Gastroesophageal sphincter (tissue), 4 donors: Measurements from ENCODE around the gene MCM10. TPM values are rescaled to one million over a fixed set of nuclear protein-coding genes. Genes with fewer than 3 reads are reported as not detected.

Source experiments
- ATAC-seq: fragments of 150-250 bp; one replicate; pipeline ENCODE4 v1.9.1; 2016; ENCODE audit warnings: mild to moderate bottlenecking, moderate library complexity
- H3K27ac ChIP-seq, 4 donors: fragments of 200-600 bp; sonication (generic) in 3 of 4; 1 replicate in 3 of 4; 2 replicates in 1 of 4; pipeline ENCODE4 v1.5.1; 2016 to 2019
- H3K27me3 ChIP-seq: fragments of 200-600 bp; sonication (generic); one replicate; pipeline ENCODE4 v1.5.1; 2019
- H3K36me3 ChIP-seq, 2 donors: fragments of 200-600 bp; sonication (generic); one replicate each; pipeline ENCODE4 v1.5.1; 2019; ENCODE audit warnings: control low read depth in 1 of 2
- H3K4me1 ChIP-seq, 3 donors: fragments of 200-600 bp; sonication (generic); 1 replicate in 2 of 3; 2 replicates in 1 of 3; pipeline ENCODE4 v1.5.1; 2016 to 2019; ENCODE audit warnings: control low read depth in 2 of 3
- H3K4me3 ChIP-seq, 2 donors: fragments of 200-600 bp; sonication (generic); one replicate each; pipeline ENCODE4 v1.5.1; 2019; ENCODE audit warnings: mild to moderate bottlenecking in 1 of 2, moderate library complexity in 1 of 2
- H3K9me3 ChIP-seq, 3 donors: fragments of 200-600 bp; sonication (generic); one replicate each; pipeline ENCODE4 v1.5.1; 2017 to 2019; ENCODE audit warnings: control low read depth in 2 of 3
- EP300 ChIP-seq: sonication (generic); formaldehyde crosslinking; IDR thresholded peaks from one replicate; pipeline ENCODE4 v1.6.1; 2017; ENCODE audit warnings: antibody characterized with exemption, mild to moderate bottlenecking
- POLR2A ChIP-seq, 2 donors: fragments of 450-650 bp; IDR thresholded peaks; one replicate each; pipeline ENCODE4 v1.6.1; 2017; ENCODE audit warnings: antibody characterized with exemption in 2 of 2, mild to moderate bottlenecking in 2 of 2, moderate library complexity in 1 of 2
- POLR2AphosphoS5 ChIP-seq: sonication (generic); formaldehyde crosslinking; IDR thresholded peaks from one replicate; pipeline ENCODE4 v1.6.1; 2017; ENCODE audit warnings: antibody characterized with exemption
- WGBS, 2 donors: methylation state at CpG; one replicate each; pipeline ENCODE4 v1.1.5; 2018; ENCODE audit warnings: low coverage in 1 of 2; 5-methylcytosine and 5-hydroxymethylcytosine counted together
- total RNA-seq, 4 donors: library from RNA; depleted of rRNA; stranded (reverse); fragments of >200 nt; gene quantifications; one replicate each; pipeline ENCODE4 v1.1.0, GENCODE V29; 2016
- TF ChIP-seq, protein P1 (sequence below), 4 experiments: fragments of 200-600 bp in 2 of 4; fragments of 450-650 bp in 2 of 4; sonication (generic) in 1 of 4; IDR thresholded peaks; one replicate each; pipeline ENCODE4 v1.5.1; 2017 to 2019; ENCODE audit warnings: antibody characterized with exemption in 4 of 4, mild to moderate bottlenecking in 2 of 4, moderate library complexity in 2 of 4

Gene MCM10
- total RNA-seq, 4 donors from 2014 or later: 0.08 to 1.1 TPM; not detected in 2

DNA sequence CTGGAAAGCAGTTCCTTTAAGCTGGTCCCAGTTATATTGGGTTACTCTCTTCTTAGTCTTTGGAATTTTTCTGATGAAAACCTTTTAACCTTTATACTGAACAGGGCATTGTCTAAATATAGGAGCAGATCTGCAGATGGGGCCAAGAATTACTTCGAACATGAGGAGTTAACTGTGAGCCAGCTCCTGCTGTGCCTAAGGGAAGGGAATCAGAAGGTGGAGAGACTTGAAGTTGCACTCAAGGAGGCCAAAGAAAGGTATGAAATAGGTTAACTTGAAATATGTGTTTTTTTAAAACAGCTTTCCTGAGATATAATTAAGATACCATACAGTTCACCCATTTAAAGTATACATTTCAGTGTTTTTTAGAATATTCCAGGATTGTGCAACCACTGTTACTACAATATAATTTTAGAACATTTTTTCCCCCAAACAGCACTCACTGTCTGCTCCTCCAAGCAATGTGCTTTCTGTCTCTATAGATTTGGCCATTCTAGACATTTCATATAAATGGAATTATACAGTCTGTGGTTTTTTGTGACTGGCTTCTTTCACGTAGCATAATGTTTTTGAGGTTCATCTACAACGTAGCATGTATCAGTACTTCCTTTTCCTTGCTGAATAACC is 42.5 kb upstream of the MCM10 start:
- no peak for ATAC-seq
- no peak for TF ChIP-seq POLR2A (IDR thresholded peaks at IDR 0.05)
- no peak for TF ChIP-seq POLR2AphosphoS5
- no peak for TF ChIP-seq EP300
- TF ChIP-seq, protein P1, sequence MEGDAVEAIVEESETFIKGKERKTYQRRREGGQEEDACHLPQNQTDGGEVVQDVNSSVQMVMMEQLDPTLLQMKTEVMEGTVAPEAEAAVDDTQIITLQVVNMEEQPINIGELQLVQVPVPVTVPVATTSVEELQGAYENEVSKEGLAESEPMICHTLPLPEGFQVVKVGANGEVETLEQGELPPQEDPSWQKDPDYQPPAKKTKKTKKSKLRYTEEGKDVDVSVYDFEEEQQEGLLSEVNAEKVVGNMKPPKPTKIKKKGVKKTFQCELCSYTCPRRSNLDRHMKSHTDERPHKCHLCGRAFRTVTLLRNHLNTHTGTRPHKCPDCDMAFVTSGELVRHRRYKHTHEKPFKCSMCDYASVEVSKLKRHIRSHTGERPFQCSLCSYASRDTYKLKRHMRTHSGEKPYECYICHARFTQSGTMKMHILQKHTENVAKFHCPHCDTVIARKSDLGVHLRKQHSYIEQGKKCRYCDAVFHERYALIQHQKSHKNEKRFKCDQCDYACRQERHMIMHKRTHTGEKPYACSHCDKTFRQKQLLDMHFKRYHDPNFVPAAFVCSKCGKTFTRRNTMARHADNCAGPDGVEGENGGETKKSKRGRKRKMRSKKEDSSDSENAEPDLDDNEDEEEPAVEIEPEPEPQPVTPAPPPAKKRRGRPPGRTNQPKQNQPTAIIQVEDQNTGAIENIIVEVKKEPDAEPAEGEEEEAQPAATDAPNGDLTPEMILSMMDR (IDR thresholded peaks at IDR 0.05): no peak
- Histone ChIP-seq H3K4me3 (no peak overlapping the region), H3K27me3 (no peaks in the 10 kb centered on the region), H3K4me1 (peaks cover 0 to 7% (median 0%) of the 10 kb centered on the region in 3 donors), H3K9me3 (no peaks in the 10 kb centered on the region), H3K27ac (no peak overlapping the region), H3K36me3 (peaks cover 8 to 88% of the 10 kb centered on the region in 2 donors)
- WGBS, 2 donors: 74 to 87% methylated on average over 3 of the region's 3 CpGs

- ATAC-seq: peak; percentile 85
- no peak overlapping the region for H3K4me3 ChIP-seq
- peaks cover 14 to 99% of the 10 kb centered on the region in 2 donors for H3K36me3 ChIP-seq
- no peaks in the 10 kb centered on the region for H3K27me3 ChIP-seq
- TF ChIP-seq POLR2AphosphoS5: peak; percentile 46
- no peak for TF ChIP-seq EP300
- H3K27ac ChIP-seq: peak overlapping the region in 3 of 4 donors; percentile 5 to 56 (median 8)
- no peaks in the 10 kb centered on the region for H3K9me3 ChIP-seq
- 66 to 72% methylated on average over 8 to 9 of the region's 10 CpGs for WGBS, 2 donors
- peaks cover 0 to 7% (median 0%) of the 10 kb centered on the region in 3 donors for H3K4me1 ChIP-seq
Measured at GRCh38 chr10:13120786-13121499, 40.4 kb upstream of the MCM10 start.

DNA sequence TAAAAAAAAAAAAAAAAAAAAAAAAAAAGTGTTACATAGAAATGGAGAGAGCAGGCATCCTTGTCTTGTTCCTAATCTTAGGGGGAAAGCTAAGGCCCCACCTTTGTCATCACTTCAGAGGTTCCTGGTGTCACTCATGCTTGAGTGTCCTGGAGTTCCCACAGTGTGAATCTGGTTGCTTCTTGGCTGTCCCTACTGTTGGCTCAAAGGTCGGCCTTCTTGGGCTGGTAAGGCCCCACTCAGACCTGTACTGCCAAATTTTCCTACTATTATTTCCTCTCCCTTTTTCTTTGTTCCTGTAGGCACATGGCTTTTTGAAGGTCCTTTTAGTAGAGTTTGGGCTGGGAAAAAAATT is 39.9 kb upstream of the MCM10 start:
- H3K27ac ChIP-seq: no peak overlapping the region
- TF ChIP-seq, protein P1 (IDR thresholded peaks at IDR 0.05): no peak
- no peak for TF ChIP-seq EP300
- no peak for TF ChIP-seq POLR2AphosphoS5
- TF ChIP-seq POLR2A (IDR thresholded peaks at IDR 0.05): no peak
- peaks cover 0 to 7% (median 0%) of the 10 kb centered on the region in 3 donors for H3K4me1 ChIP-seq
- no peak for ATAC-seq
- no peaks in the 10 kb centered on the region for H3K27me3 ChIP-seq
- H3K9me3 ChIP-seq: no peaks in the 10 kb centered on the region
- WGBS, 2 donors: 47% methylated on average over 1 of the region's 1 CpG; no CpG with 5 or more reads in 1 of the 2 donors
- H3K36me3 ChIP-seq: peaks cover 14 to 99% of the 10 kb centered on the region in 2 donors
- no peak overlapping the region for H3K4me3 ChIP-seq

DNA sequence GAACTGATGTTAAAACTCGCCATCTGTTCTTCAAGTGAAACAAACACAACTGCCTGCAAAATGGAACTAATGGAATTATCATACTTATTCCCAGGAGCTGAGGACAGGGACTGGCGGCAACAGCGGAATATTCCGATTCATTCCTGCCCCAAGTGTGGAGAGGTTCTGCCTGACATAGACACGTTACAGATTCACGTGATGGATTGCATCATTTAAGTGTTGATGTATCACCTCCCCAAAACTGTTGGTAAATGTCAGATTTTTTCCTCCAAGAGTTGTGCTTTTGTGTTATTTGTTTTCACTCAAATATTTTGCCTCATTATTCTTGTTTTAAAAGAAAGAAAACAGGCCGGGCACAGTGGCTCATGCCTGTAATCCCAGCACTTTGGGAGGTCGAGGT is 24.7 kb upstream of the MCM10 start:
- Histone ChIP-seq H3K36me3 (peaks cover 0 to 98% of the 10 kb centered on the region in 2 donors), H3K4me1 (no peaks in the 10 kb centered on the region), H3K4me3 (no peak overlapping the region), H3K27ac (no peak overlapping the region), H3K9me3 (no peaks in the 10 kb centered on the region), H3K27me3 (no peaks in the 10 kb centered on the region)
- TF ChIP-seq EP300 (no peak), POLR2A (IDR thresholded peaks at IDR 0.05) (no peak), POLR2AphosphoS5 (no peak)
- TF ChIP-seq, protein P1 (IDR thresholded peaks at IDR 0.05): no peak
- no peak for ATAC-seq
- 89 to 95% methylated on average over 4 to 8 of the region's 8 CpGs for WGBS, 2 donors

DNA sequence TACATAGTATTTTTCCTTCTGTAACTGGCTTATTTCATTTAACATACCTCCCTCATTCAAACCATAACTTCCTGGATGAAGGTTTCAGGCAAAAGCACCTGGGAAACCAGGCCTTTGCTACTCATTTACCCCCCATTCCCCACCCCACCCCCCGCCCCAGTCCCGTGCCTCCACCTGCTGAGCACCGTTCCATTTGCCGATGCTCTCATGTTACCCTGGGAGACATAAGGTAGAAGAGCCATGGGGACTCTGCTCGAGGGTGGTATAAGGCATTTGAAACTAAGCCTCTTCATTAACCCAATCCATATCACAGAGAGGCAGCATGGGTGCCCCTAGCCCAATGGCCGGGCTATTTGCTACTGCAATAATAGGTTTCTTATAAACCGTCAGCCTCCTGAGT is 22.2 kb upstream of the MCM10 start:
- no peaks in the 10 kb centered on the region for H3K4me1 ChIP-seq
- peaks cover 0 to 90% of the 10 kb centered on the region in 2 donors for H3K36me3 ChIP-seq
- 63 to 70% methylated on average over 1 to 2 of the region's 7 CpGs for WGBS, 2 donors
- ATAC-seq: no peak
- no peak overlapping the region for H3K4me3 ChIP-seq
- H3K9me3 ChIP-seq: no peaks in the 10 kb centered on the region
- TF ChIP-seq, protein P1 (IDR thresholded peaks at IDR 0.05): no peak
- no peak for TF ChIP-seq POLR2A (IDR thresholded peaks at IDR 0.05)
- TF ChIP-seq POLR2AphosphoS5: no peak
- TF ChIP-seq EP300: no peak
- no peak overlapping the region for H3K27ac ChIP-seq
- H3K27me3 ChIP-seq: no peaks in the 10 kb centered on the region
